HEK293 (cell line): Measurements from ENCODE around the gene ZNF48.
A peak's percentile ranks its signal among the peaks of the same experiment; 100 is the strongest.

ENCODE experiments used
- GFI1B ChIP-seq: fragments of 450-650 bp; formaldehyde crosslinking; IDR thresholded peaks from 2 replicates; pipeline ENCODE4 v1.5.1; 2016; ENCODE audit warnings: missing biosample characterization, missing genetic modification characterization
- PRDM4 ChIP-seq: fragments of 450-650 bp; formaldehyde crosslinking; IDR thresholded peaks from 2 replicates; pipeline ENCODE4 v1.5.1; 2017; ENCODE audit warnings: missing biosample characterization, missing genetic modification characterization
- SP7 ChIP-seq: fragments of 450-650 bp; formaldehyde crosslinking; IDR thresholded peaks from 2 replicates; pipeline ENCODE4 v1.5.1; 2016; ENCODE audit warnings: missing biosample characterization, missing genetic modification characterization
- WT1 ChIP-seq: fragments of 450-650 bp; formaldehyde crosslinking; IDR thresholded peaks from 2 replicates; pipeline ENCODE4 v1.5.1; 2016; ENCODE audit warnings: missing biosample characterization, missing genetic modification characterization
- ZBTB8A ChIP-seq: fragments of 450-650 bp; formaldehyde crosslinking; IDR thresholded peaks from 2 replicates; pipeline ENCODE4 v1.5.1; 2016; ENCODE audit warnings: missing biosample characterization, missing genetic modification characterization
- ZFP41 ChIP-seq: fragments of 450-650 bp; formaldehyde crosslinking; IDR thresholded peaks from 2 replicates; pipeline ENCODE4 v1.5.1; 2016; ENCODE audit warnings: missing biosample characterization, missing genetic modification characterization, borderline replicate concordance
- ZNF10 ChIP-seq: fragments of 450-650 bp; formaldehyde crosslinking; IDR thresholded peaks from 2 replicates; pipeline ENCODE4 v1.5.1; 2017; ENCODE audit warnings: missing biosample characterization, missing genetic modification characterization
- ZNF174 ChIP-seq: fragments of 450-650 bp; formaldehyde crosslinking; IDR thresholded peaks from 2 replicates; pipeline ENCODE4 v1.5.0; 2017; ENCODE audit warnings: missing biosample characterization, mild to moderate bottlenecking, missing genetic modification characterization
- ZNF184 ChIP-seq: fragments of 450-650 bp; IDR thresholded peaks from 2 replicates; pipeline ENCODE4 v1.5.1; 2018; ENCODE audit warnings: missing biosample characterization, mild to moderate bottlenecking, missing genetic modification characterization
- ZNF214 ChIP-seq: fragments of 450-650 bp; formaldehyde crosslinking; IDR thresholded peaks from 2 replicates; pipeline ENCODE4 v1.5.1; 2017; ENCODE audit warnings: missing biosample characterization, mild to moderate bottlenecking, missing genetic modification characterization, borderline replicate concordance
- ZNF221 ChIP-seq: fragments of 450-650 bp; formaldehyde crosslinking; IDR thresholded peaks from 2 replicates; pipeline ENCODE4 v1.5.1; 2017; ENCODE audit warnings: missing biosample characterization, missing genetic modification characterization, borderline replicate concordance
- ZNF311 ChIP-seq: fragments of 450-650 bp; formaldehyde crosslinking; IDR thresholded peaks from 2 replicates; pipeline ENCODE4 v1.5.1; 2017; ENCODE audit warnings: missing biosample characterization, missing genetic modification characterization, borderline replicate concordance
- ZNF324 ChIP-seq: fragments of 450-650 bp; formaldehyde crosslinking; IDR thresholded peaks from 2 replicates; pipeline ENCODE4 v1.5.1; 2016; ENCODE audit warnings: missing biosample characterization, missing genetic modification characterization
- ZNF48 ChIP-seq: fragments of 450-650 bp; formaldehyde crosslinking; IDR thresholded peaks from 2 replicates; pipeline ENCODE4 v1.5.1; 2016; ENCODE audit warnings: missing biosample characterization, missing genetic modification characterization
- ZNF513 ChIP-seq: fragments of 450-650 bp; IDR thresholded peaks from 2 replicates; pipeline ENCODE4 v1.5.1; 2018; ENCODE audit warnings: missing biosample characterization, missing genetic modification characterization
- ZNF518A ChIP-seq: fragments of 450-650 bp; formaldehyde crosslinking; conservative IDR thresholded peaks from 2 replicates; pipeline ENCODE4 v1.5.1; 2016; ENCODE audit warnings: low read depth, missing biosample characterization, missing genetic modification characterization
- ZNF626 ChIP-seq: fragments of 450-650 bp; sonication (Bioruptor Pico); formaldehyde crosslinking; IDR thresholded peaks from 2 replicates; pipeline ENCODE4 v1.5.1; 2018; ENCODE audit warnings: missing biosample characterization, missing genetic modification characterization, inconsistent platforms
- ZNF747 ChIP-seq: fragments of 450-650 bp; formaldehyde crosslinking; IDR thresholded peaks from 2 replicates; pipeline ENCODE4 v1.5.1; 2016; ENCODE audit warnings: missing biosample characterization, missing genetic modification characterization
- ZNF776 ChIP-seq: fragments of 450-650 bp; formaldehyde crosslinking; IDR thresholded peaks from 2 replicates; pipeline ENCODE4 v1.5.0; 2017; ENCODE audit warnings: missing biosample characterization, missing genetic modification characterization, borderline replicate concordance
- ZNF785 ChIP-seq: fragments of 450-650 bp; formaldehyde crosslinking; IDR thresholded peaks from 2 replicates; pipeline ENCODE4 v1.5.1; 2016; ENCODE audit warnings: missing biosample characterization, missing genetic modification characterization
- ZNF837 ChIP-seq: fragments of 450-650 bp; formaldehyde crosslinking; IDR thresholded peaks from 2 replicates; pipeline ENCODE4 v1.5.1; 2016; ENCODE audit warnings: missing biosample characterization, missing genetic modification characterization
- TF ChIP-seq, protein P1 (sequence below): fragments of 450-650 bp; formaldehyde crosslinking; IDR thresholded peaks from 2 replicates; pipeline ENCODE4 v1.5.1; 2016; ENCODE audit warnings: missing biosample characterization, missing genetic modification characterization
- TF ChIP-seq, protein P2 (sequence below): fragments of 450-650 bp; formaldehyde crosslinking; IDR thresholded peaks from 2 replicates; pipeline ENCODE4 v1.5.1; 2016; ENCODE audit warnings: missing biosample characterization, missing genetic modification characterization, low read depth
- TF ChIP-seq, protein P3 (sequence below): fragments of 450-650 bp; formaldehyde crosslinking; IDR thresholded peaks from 2 replicates; pipeline ENCODE4 v1.5.1; 2016; ENCODE audit warnings: missing biosample characterization, missing genetic modification characterization

Gene ZNF48

DNA sequence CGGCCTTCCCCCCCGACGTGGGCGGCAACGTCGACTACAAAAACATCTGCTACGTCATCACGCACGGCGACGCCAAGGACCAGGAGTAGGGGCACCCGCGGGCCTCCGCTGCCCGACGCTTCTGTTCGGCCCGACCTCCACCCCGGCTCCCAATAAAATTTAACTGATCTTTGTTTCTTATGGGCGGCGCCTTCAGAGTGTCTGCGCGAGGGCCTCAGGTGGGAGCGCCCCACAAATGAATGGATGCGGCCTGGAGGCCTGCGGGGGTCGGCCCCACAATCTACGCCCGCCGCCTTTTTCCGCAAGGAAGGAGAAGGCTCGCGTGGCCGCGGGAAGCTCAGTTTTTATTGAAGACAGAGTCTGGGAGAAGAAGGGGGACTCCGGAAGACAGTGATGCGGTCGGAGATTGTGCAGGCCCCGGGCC lies 17.4 kb upstream of the ZNF48 start (continued):
- no peak; the same call in 1 of the 2 replicates for TF ChIP-seq SP7 (tag by site-specific recombination)
- no peak for TF ChIP-seq ZNF747
- TF ChIP-seq ZNF184 = peak; percentile 54; the same call in 1 of the 2 replicates
- no peak for TF ChIP-seq ZNF518A (tag by site-specific recombination)
- TF ChIP-seq PRDM4 (tag by site-specific recombination) = peak; percentile 31
- no peak; the same call in 1 of the 2 replicates for TF ChIP-seq ZBTB8A
- TF ChIP-seq ZNF626 (tag by site-specific recombination) = no peak
- TF ChIP-seq, protein P1, sequence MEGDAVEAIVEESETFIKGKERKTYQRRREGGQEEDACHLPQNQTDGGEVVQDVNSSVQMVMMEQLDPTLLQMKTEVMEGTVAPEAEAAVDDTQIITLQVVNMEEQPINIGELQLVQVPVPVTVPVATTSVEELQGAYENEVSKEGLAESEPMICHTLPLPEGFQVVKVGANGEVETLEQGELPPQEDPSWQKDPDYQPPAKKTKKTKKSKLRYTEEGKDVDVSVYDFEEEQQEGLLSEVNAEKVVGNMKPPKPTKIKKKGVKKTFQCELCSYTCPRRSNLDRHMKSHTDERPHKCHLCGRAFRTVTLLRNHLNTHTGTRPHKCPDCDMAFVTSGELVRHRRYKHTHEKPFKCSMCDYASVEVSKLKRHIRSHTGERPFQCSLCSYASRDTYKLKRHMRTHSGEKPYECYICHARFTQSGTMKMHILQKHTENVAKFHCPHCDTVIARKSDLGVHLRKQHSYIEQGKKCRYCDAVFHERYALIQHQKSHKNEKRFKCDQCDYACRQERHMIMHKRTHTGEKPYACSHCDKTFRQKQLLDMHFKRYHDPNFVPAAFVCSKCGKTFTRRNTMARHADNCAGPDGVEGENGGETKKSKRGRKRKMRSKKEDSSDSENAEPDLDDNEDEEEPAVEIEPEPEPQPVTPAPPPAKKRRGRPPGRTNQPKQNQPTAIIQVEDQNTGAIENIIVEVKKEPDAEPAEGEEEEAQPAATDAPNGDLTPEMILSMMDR (tag by site-specific recombination) = no peak
- no peak for TF ChIP-seq ZNF311 (tag by site-specific recombination)
- no peak for TF ChIP-seq ZNF10 (tag by site-specific recombination)
- no peak for TF ChIP-seq ZNF214 (tag by site-specific recombination)
- TF ChIP-seq, protein P2, sequence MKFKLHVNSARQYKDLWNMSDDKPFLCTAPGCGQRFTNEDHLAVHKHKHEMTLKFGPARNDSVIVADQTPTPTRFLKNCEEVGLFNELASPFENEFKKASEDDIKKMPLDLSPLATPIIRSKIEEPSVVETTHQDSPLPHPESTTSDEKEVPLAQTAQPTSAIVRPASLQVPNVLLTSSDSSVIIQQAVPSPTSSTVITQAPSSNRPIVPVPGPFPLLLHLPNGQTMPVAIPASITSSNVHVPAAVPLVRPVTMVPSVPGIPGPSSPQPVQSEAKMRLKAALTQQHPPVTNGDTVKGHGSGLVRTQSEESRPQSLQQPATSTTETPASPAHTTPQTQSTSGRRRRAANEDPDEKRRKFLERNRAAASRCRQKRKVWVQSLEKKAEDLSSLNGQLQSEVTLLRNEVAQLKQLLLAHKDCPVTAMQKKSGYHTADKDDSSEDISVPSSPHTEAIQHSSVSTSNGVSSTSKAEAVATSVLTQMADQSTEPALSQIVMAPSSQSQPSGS (tag by site-specific recombination) = peak; percentile 93
- TF ChIP-seq ZNF785 (tag by site-specific recombination) = no peak
- TF ChIP-seq ZNF776 (tag by site-specific recombination) = no peak
- no peak for TF ChIP-seq ZNF513 (tag by site-specific recombination)
- TF ChIP-seq ZNF174 (tag by site-specific recombination) = no peak
- no peak for TF ChIP-seq ZNF48 (tag by site-specific recombination)
- TF ChIP-seq, protein P3, sequence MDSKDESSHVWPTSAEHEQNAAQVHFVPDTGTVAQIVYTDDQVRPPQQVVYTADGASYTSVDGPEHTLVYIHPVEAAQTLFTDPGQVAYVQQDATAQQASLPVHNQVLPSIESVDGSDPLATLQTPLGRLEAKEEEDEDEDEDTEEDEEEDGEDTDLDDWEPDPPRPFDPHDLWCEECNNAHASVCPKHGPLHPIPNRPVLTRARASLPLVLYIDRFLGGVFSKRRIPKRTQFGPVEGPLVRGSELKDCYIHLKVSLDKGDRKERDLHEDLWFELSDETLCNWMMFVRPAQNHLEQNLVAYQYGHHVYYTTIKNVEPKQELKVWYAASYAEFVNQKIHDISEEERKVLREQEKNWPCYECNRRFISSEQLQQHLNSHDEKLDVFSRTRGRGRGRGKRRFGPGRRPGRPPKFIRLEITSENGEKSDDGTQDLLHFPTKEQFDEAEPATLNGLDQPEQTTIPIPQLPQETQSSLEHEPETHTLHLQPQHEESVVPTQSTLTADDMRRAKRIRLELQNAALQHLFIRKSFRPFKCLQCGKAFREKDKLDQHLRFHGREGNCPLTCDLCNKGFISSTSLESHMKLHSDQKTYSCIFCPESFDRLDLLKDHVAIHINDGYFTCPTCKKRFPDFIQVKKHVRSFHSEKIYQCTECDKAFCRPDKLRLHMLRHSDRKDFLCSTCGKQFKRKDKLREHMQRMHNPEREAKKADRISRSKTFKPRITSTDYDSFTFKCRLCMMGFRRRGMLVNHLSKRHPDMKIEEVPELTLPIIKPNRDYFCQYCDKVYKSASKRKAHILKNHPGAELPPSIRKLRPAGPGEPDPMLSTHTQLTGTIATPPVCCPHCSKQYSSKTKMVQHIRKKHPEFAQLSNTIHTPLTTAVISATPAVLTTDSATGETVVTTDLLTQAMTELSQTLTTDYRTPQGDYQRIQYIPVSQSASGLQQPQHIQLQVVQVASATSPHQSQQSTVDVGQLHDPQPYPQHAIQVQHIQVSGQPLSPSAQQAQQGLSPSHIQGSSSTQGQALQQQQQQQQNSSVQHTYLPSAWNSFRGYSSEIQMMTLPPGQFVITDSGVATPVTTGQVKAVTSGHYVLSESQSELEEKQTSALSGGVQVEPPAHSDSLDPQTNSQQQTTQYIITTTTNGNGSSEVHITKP (tag by site-specific recombination) = peak; percentile 95
- TF ChIP-seq GFI1B = peak; percentile 50; the same call in 1 of the 2 replicates
- TF ChIP-seq ZNF837 = no peak
- TF ChIP-seq ZNF324 = peak; percentile 73; the same call in 1 of the 2 replicates
- TF ChIP-seq WT1 = peak; percentile 57; the same call in 1 of the 2 replicates
- no peak for TF ChIP-seq ZNF221 (tag by site-specific recombination)
- no peak for TF ChIP-seq ZFP41 (tag by site-specific recombination)
